ENCODE results near the gene KCNJ11.

Gene KCNJ11

DNA sequence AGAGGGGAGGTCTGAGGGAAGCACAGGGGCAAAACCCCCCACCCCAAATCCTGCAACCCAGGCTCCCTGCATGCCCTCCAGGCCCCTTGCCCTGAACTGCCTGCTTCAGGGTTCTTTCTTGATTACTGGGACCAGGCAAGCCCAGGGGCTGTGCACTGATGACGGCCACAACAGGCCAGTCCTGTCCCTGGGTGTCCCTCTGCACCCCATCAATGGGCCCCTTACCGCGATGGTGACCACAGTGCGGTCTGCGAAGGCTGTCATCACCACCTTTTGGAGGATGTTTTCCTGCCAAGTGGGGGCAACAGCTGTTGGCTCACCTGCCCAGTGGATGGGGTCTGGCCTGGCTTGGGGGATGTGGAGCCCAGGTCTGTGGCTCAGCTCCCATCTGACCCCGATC, 5.0 kb upstream of the KCNJ11 start:
- no peak overlapping the region for H2AFZ ChIP-seq (ENCODE audit: low read depth, low read length)
- no peaks in the 10 kb centered on the region for H3K36me3 ChIP-seq (ENCODE audit: insufficient read depth, low read length)
- H3K4me1 ChIP-seq (ENCODE audit: insufficient read depth, low read length) = peaks cover 6% of the 10 kb centered on the region

DNA sequence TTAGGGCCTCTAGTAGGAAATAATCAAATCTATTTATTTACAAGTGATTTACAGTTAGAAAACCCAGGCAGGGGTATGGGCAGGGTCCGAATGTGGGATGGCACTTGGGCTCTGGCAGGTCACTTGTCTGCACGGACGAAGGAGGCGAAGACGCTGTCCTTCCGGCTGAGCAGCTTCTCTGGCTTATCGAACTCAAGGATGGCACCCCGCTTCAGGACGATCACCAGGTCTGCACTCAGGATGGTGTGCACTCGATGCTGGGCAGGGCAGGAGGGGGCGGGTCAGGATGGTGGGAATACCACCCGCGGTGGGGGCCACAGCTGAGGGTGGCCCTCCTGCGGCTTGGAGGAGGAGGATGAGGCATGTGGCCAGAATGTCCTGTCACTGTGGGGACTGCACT, 4.4 kb upstream of the KCNJ11 start:
- Histone ChIP-seq H3K27me3 (ENCODE audit: insufficient read depth, low read length) (peaks cover 12% of the 10 kb centered on the region), H3K9me3 (ENCODE audit: low read length) (no peaks in the 10 kb centered on the region), H3K36me3 (ENCODE audit: insufficient read depth, low read length) (no peaks in the 10 kb centered on the region), H3K4me1 (ENCODE audit: insufficient read depth, low read length) (peaks cover 6% of the 10 kb centered on the region), H3K4me3 (ENCODE audit: low read length) (no peak overlapping the region), H2AFZ (ENCODE audit: low read depth, low read length) (no peak overlapping the region)

More for the DNA sequence above, 5.0 kb upstream of the KCNJ11 start:
- no peak overlapping the region for H3K4me3 ChIP-seq (ENCODE audit: low read length)
- H3K9me3 ChIP-seq (ENCODE audit: low read length) = no peaks in the 10 kb centered on the region
- H3K27me3 ChIP-seq (ENCODE audit: insufficient read depth, low read length) = peaks cover 12% of the 10 kb centered on the region

DNA sequence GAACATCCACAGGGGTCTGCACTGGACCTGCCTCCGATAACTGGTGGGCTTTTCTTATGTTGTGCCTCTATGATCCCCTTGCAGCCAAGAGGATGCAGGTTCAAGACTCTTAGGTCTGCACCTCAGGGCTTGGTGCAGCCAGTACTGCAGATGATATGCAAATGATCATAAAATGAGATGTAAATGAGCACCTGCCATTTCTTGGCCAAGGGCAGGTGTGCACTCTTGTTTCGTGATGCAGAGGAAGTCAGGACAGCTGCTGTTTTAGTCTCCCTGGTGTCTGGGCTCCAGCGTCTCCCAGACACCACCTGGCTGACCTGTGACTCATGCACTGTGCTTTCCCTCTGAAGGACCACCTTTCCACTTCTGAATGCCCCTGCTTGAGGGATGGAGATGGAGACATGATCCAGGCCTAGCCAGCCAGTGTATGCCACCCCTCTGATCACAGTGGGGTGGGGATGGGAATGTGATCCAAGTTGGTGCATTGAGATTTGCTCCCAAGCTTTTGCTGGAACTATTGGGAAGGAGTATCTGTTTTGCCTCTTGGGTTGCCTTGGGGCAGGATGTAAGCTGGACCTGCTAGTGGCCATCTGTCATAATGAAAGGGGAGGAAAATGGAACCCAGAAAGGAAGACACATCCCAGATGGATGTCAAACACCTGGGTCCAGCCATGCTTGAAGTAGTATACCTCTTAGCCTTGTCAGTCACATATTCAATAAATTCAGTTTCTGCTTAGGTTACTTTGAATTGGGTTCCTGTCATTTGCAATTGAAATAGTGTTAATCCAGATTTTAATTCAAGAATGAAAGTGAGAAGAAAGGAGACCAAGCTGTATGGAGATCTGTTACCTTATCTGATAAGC, 3.3 kb upstream of the KCNJ11 start:
- Histone ChIP-seq H3K4me3 (ENCODE audit: low read length) (no peak overlapping the region), H3K27me3 (ENCODE audit: insufficient read depth, low read length) (peaks cover 12% of the 10 kb centered on the region), H3K9me3 (ENCODE audit: low read length) (peaks cover 3% of the 10 kb centered on the region), H2AFZ (ENCODE audit: low read depth, low read length) (no peak overlapping the region), H3K36me3 (ENCODE audit: insufficient read depth, low read length) (no peaks in the 10 kb centered on the region), H3K4me1 (ENCODE audit: insufficient read depth, low read length) (peaks cover 6% of the 10 kb centered on the region)

DNA sequence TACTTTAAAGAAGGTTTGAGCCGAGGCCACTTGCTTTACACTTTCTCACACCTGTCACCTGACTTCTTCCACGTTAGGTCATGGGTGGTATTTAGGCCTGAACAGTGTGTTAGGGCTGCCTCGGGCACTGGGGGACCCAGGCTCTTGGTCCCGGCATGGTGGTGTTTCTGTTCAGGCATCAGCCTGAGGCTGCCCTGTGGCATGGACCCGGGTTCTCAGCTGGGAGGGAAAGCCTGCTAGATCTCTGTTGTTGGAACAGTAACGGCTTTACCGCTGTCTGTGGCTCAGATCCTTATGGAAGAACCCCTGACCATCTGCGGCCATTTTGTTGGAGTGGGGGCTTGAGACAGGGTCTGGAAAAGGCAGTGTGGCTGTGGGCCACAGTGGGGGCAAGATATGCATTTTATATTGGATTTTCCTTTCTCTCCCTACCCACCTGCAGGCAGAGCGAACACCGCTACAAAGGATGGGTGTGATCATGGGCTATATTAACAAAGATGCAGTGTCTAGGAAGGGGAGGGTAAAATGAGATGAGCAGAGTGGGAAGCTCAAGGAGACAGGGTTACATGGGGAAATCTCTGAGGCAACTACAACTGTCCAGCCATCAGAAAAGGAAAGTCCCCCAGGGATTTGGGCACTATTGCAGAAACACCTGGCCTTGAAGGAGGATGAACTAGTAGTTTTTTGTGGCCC, 1.6 kb upstream of the KCNJ11 start:
- H3K36me3 ChIP-seq (ENCODE audit: insufficient read depth, low read length) = no peaks in the 10 kb centered on the region
- peaks cover 12% of the 10 kb centered on the region for H3K27me3 ChIP-seq (ENCODE audit: insufficient read depth, low read length)
- peaks cover 3% of the 10 kb centered on the region for H3K9me3 ChIP-seq (ENCODE audit: low read length)
- no peak overlapping the region for H2AFZ ChIP-seq (ENCODE audit: low read depth, low read length)
- peak overlapping the region; percentile 51 for H3K4me3 ChIP-seq (ENCODE audit: low read length)
- peaks cover 6% of the 10 kb centered on the region for H3K4me1 ChIP-seq (ENCODE audit: insufficient read depth, low read length)

DNA sequence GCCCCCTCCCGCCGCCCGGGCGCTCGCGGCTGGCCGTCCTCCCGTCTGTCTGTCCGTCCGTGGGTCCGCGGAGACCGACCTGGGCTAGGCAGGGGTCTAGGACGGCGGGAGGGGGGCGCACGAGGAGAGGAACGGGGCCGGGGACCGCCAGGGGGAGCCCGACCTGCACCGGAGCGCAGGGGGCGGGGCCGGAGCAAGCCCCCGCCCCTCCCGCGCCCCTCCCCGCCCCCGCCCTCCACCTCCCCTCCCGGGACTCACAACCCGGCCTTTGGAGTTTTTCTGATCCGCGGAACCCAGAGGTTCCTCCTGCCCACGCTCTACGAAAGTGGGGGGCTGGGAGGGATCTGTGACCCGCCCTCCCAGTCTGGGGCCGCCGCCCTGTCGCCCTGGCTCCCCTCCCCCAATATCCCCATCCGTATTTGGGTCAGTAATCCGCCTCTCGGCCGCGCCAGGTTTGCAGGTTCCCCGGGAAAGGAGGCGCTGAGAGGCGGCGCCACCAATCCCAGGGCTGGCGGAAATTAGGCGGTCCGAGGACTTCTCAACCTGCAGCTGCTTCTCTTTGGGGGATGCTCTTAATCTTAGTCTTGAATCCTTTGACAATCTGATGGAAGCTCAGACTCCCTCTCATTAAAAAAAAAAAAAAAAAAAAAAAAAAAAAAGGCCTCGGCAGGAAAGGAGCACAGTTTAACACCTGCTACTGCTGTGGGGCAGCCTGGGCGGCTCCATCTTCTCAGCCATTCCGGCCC, 925 bp upstream of the KCNJ11 start:
- H2AFZ ChIP-seq (ENCODE audit: low read depth, low read length) = no peak overlapping the region
- peaks cover 12% of the 10 kb centered on the region for H3K27me3 ChIP-seq (ENCODE audit: insufficient read depth, low read length)
- H3K36me3 ChIP-seq (ENCODE audit: insufficient read depth, low read length) = no peaks in the 10 kb centered on the region
- H3K9me3 ChIP-seq (ENCODE audit: low read length) = peaks cover 3% of the 10 kb centered on the region
- peaks cover 6% of the 10 kb centered on the region for H3K4me1 ChIP-seq (ENCODE audit: insufficient read depth, low read length)
- H3K4me3 ChIP-seq (ENCODE audit: low read length) = peak overlapping the region; percentile 51

DNA sequence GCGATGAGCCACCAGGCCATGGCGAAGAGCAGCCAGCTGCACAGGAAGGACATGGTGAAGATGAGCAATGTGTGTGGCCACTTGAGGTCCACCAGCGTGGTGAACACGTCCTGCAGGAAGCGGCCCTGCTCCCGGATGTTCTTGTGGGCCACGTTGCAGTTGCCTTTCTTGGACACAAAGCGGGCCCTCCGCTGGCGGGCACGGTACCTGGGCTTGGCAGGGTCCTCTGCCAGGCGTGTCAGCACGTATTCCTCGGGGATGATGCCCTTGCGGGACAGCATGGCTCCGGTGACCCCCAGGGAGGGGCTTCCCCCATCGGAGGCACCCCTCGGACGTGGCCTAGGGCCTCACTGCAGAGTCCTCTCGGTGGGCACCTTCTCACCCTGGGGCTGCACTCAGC, 648 bp downstream of the KCNJ11 start:
- no peaks in the 10 kb centered on the region for H3K36me3 ChIP-seq (ENCODE audit: insufficient read depth, low read length)
- H3K27me3 ChIP-seq (ENCODE audit: insufficient read depth, low read length) = peaks cover 12% of the 10 kb centered on the region
- H3K4me1 ChIP-seq (ENCODE audit: insufficient read depth, low read length) = peaks cover 6% of the 10 kb centered on the region
- H2AFZ ChIP-seq (ENCODE audit: low read depth, low read length) = no peak overlapping the region
- no peak overlapping the region for H3K4me3 ChIP-seq (ENCODE audit: low read length)
- peaks cover 3% of the 10 kb centered on the region for H3K9me3 ChIP-seq (ENCODE audit: low read length)

DNA sequence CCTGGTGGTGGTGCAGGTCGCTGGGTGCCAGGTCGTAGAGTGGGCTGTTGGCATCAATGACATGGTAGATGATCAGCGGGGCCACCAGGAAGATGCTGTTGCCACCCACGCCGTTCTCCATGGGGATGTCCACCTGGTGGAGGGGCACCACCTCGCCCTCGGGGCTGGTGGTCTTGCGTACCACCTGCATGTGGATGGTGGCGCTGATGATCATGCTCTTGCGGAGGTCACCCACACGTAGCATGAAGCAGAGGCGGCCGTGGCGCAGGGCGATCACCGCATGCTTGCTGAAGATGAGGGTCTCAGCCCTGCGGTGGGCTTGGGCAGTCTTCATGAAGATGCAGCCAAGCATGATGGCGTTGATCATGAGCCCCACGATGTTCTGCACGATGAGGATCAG, 1.2 kb downstream of the KCNJ11 start:
- Histone ChIP-seq H3K36me3 (ENCODE audit: insufficient read depth, low read length) (no peaks in the 10 kb centered on the region), H3K9me3 (ENCODE audit: low read length) (peaks cover 3% of the 10 kb centered on the region), H2AFZ (ENCODE audit: low read depth, low read length) (no peak overlapping the region), H3K4me3 (ENCODE audit: low read length) (no peak overlapping the region), H3K27me3 (ENCODE audit: insufficient read depth, low read length) (peaks cover 12% of the 10 kb centered on the region), H3K4me1 (ENCODE audit: insufficient read depth, low read length) (peaks cover 6% of the 10 kb centered on the region)

DNA sequence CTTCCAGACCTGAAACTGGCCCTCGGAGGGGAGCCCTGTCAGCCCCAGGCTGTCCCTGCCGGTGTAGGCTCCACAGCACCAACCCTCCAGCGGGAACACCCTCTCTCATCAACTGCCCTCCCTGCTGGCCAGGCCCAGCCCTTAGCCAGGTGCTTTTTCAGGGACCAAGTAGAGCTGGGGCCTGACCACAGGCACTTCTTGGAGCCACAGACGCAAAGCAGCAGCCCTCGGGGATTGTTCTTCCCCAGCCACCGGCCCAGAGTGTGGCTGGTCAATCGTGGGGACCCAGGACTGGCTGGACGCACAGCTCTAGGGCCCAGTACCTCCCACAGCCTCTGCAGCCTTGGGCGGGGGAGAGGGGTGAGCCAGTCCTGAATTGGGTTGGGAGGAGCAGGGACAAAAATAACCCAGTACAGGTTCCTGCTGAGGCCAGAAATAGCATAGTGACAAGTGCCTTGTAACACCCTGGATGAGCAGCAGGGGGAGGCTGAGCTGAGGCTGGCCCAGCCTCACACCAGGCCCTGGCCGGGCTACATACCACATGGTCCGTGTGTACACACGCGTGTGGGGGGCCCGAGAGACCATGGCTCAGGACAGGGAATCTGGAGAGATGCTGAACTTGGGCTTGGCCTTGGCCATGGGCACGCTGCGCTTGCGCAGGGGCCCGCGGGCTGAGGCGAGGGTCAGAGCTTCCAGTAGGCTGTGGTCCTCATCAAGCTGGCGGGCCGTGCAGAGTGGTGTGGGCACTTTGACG, 2.0 kb downstream of the KCNJ11 start:
- no peak overlapping the region for H2AFZ ChIP-seq (ENCODE audit: low read depth, low read length)
- H3K27me3 ChIP-seq (ENCODE audit: insufficient read depth, low read length) = peaks cover 12% of the 10 kb centered on the region
- no peak overlapping the region for H3K4me3 ChIP-seq (ENCODE audit: low read length)
- peaks cover 3% of the 10 kb centered on the region for H3K9me3 ChIP-seq (ENCODE audit: low read length)
- peaks cover 6% of the 10 kb centered on the region for H3K4me1 ChIP-seq (ENCODE audit: insufficient read depth, low read length)
- no peaks in the 10 kb centered on the region for H3K36me3 ChIP-seq (ENCODE audit: insufficient read depth, low read length)

DNA sequence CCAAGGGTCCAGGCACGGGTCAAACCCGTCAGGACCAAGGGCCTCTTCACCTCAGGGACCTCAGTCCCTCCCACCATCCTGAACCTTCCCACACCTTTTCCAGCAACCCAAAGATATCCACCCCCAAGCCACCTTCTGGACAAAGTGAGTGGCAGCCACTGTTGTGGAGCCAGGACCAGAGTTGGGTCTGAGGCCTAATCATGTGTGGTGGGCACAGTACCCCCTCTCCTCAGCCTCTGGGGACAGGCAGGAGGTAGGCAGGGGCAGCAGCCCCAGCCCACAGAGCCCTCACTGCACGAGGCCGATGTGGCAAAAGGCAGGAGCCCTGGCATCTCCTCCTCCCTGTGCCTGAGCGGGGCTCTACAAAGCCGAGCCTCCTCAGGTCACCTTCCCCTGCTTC, 2.5 kb downstream of the KCNJ11 start:
- H3K27me3 ChIP-seq (ENCODE audit: insufficient read depth, low read length) = peaks cover 9% of the 10 kb centered on the region
- no peaks in the 10 kb centered on the region for H3K36me3 ChIP-seq (ENCODE audit: insufficient read depth, low read length)
- no peak overlapping the region for H3K4me3 ChIP-seq (ENCODE audit: low read length)
- peaks cover 6% of the 10 kb centered on the region for H3K4me1 ChIP-seq (ENCODE audit: insufficient read depth, low read length)
- peaks cover 3% of the 10 kb centered on the region for H3K9me3 ChIP-seq (ENCODE audit: low read length)
- H2AFZ ChIP-seq (ENCODE audit: low read depth, low read length) = no peak overlapping the region

DNA sequence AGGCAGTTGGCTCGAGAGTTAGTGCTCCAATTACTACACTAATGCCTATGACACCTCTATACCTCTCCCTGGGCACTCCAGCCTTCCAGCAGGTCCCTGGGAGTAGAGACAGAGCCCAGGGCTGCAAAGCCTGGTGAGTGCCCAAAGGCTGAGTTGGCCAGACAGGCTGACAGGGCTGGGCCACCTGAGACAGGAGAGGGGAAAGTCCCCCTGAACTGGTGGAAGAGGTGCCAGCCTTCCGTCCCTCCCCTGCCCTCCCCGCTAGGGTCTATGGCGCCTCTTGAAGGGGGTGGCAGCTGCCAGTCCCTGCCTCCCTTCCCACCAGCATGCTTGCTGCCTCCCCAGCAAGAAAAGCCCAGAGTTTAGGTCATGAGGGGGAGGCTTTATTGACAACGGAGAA, 3.0 kb downstream of the KCNJ11 start:
- Histone ChIP-seq H3K36me3 (ENCODE audit: insufficient read depth, low read length) (no peaks in the 10 kb centered on the region), H3K9me3 (ENCODE audit: low read length) (peaks cover 3% of the 10 kb centered on the region), H3K27me3 (ENCODE audit: insufficient read depth, low read length) (peaks cover 5% of the 10 kb centered on the region), H3K4me3 (ENCODE audit: low read length) (no peak overlapping the region), H3K4me1 (ENCODE audit: insufficient read depth, low read length) (peaks cover 6% of the 10 kb centered on the region), H2AFZ (ENCODE audit: low read depth, low read length) (no peak overlapping the region)

DNA sequence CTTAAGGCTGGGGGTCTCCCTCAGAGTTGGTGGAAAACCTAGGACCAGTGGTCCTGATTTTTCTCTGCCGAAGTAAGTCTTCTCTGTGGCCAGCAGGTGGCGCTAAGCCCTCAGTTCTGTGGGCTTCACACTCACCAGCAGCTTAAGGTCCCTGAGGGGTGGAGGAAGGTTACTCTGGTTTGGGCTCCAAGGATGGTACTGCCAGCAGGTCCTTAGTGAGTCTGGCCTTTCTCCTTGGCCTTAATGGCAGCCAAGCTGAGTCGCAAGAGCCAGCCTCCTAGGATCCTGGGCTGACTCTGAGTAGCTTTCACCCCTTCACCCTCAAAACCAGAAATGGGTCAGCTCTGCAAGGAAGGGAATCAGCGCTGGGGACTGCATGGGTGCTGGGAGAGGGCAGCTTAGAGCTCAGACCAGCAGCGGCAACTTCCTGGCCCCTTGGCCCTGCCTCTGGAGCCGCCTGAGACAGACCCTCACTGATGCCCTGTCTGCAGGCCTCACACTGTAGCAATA, 4.4 kb downstream of the KCNJ11 start:
- H3K27me3 ChIP-seq (ENCODE audit: insufficient read depth, low read length) = peaks cover 2% of the 10 kb centered on the region
- H3K36me3 ChIP-seq (ENCODE audit: insufficient read depth, low read length) = no peaks in the 10 kb centered on the region
- no peaks in the 10 kb centered on the region for H3K4me1 ChIP-seq (ENCODE audit: insufficient read depth, low read length)
- H3K9me3 ChIP-seq (ENCODE audit: low read length) = peaks cover 6% of the 10 kb centered on the region
- no peak overlapping the region for H2AFZ ChIP-seq (ENCODE audit: low read depth, low read length)
- H3K4me3 ChIP-seq (ENCODE audit: low read length) = no peak overlapping the region

DNA sequence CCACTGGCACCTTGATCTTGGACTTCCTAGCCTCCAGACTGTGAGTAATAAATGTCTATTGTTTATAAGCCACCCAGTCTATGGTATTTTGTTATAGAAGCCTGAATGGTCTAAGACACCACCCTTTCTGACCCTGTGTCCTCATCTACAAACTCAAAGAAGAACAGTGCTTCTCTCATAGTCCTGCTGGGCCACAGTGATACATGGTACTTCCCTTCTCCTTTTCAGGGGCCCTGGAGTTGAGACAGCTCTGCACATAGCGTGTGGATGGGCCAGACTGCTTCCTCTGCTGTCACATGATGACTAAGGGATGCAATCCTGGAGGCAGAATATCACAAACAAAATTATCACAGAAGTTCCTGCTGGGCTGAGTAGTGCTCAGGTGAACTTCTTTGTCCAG, 5.0 kb downstream of the KCNJ11 start:
- Histone ChIP-seq H3K27me3 (ENCODE audit: insufficient read depth, low read length) (no peaks in the 10 kb centered on the region), H3K4me1 (ENCODE audit: insufficient read depth, low read length) (no peaks in the 10 kb centered on the region), H3K9me3 (ENCODE audit: low read length) (peaks cover 10% of the 10 kb centered on the region)

More for the DNA sequence above, 5.0 kb downstream of the KCNJ11 start:
- Histone ChIP-seq H2AFZ (ENCODE audit: low read depth, low read length) (no peak overlapping the region), H3K36me3 (ENCODE audit: insufficient read depth, low read length) (no peaks in the 10 kb centered on the region), H3K4me3 (ENCODE audit: low read length) (no peak overlapping the region)

Measured in neuron (in vitro differentiated cells).